DLD1 (cell line): ENCODE results near the gene TMBIM4.

Source experiments
- in situ Hi-C: cut with HindIII; loops from 2 replicates; pipeline ENCODE4 v1.10.0; 2017; ENCODE audit warnings: low sequenced_read_pairs

Gene TMBIM4

GRCh38 chr12:66107451-66107915 lies 62.3 kb downstream of the TMBIM4 start:
- in situ Hi-C loops = loop anchor here (25.0 kb wide), 1 partner anchor 795 kb away; no protein-coding TSS in a partner anchor

GRCh38 chr12:66103016-66103913 lies 66.5 kb downstream of the TMBIM4 start:
- in situ Hi-C loops = loop anchor here (25.0 kb wide), 1 partner anchor 791 kb away; no protein-coding TSS in a partner anchor

- in situ Hi-C loops = no loop called here
These were observed 77.1 kb downstream of the TMBIM4 start for GRCh38 chr12:66092559-66093269.

GRCh38 chr12:66090157-66090556 lies 79.6 kb downstream of the TMBIM4 start:
- in situ Hi-C loops = no loop called here

- in situ Hi-C loops = no loop called here
These were observed 82.3 kb downstream of the TMBIM4 start for GRCh38 chr12:66087365-66087943.

- in situ Hi-C loops = no loop called here
These were observed 83.8 kb downstream of the TMBIM4 start for GRCh38 chr12:66085998-66086397.
